Right kidney (tissue), 9 donors: ENCODE data around the gene KYNU.
"Not testable (repeated sequence)": the region's sequence is repeated elsewhere in the genome, so short reads cannot be mapped to it uniquely, and the experiment has no call there.

Experiments used
- DNase-seq: peaks from one replicate; pipeline ENCODE4 v3.0.0-alpha.2; 2016
- long read RNA-seq, 8 donors: transcript quantifications; one replicate each; lab custom pipeline, GENCODE V29; 2026

KYNU gene
- long read RNA-seq, donor 1, full-length matches to known transcripts = 4 of 4 reads
- long read RNA-seq, donor 1, partial matches to known transcripts = 0 of 4 reads
- long read RNA-seq, donor 1, other reads (novel, unspliced or antisense) = 0 of 4 reads
- long read RNA-seq, donor 2, full-length matches to known transcripts = 1 of 1 reads
- long read RNA-seq, donor 2, partial matches to known transcripts = 0 of 1 reads
- long read RNA-seq, donor 2, other reads (novel, unspliced or antisense) = 0 of 1 reads
- long read RNA-seq, donor 3 = 0 reads
- long read RNA-seq, donor 4, full-length matches to known transcripts = 2 of 2 reads
- long read RNA-seq, donor 4, partial matches to known transcripts = 0 of 2 reads
- long read RNA-seq, donor 4, other reads (novel, unspliced or antisense) = 0 of 2 reads
- long read RNA-seq, donor 5, full-length matches to known transcripts = 1 of 1 reads
- long read RNA-seq, donor 5, partial matches to known transcripts = 0 of 1 reads
- long read RNA-seq, donor 5, other reads (novel, unspliced or antisense) = 0 of 1 reads
- long read RNA-seq, donor 6 = 0 reads
- long read RNA-seq, donor 7, full-length matches to known transcripts = 1 of 1 reads
- long read RNA-seq, donor 7, partial matches to known transcripts = 0 of 1 reads
- long read RNA-seq, donor 7, other reads (novel, unspliced or antisense) = 0 of 1 reads
- long read RNA-seq, donor 8, full-length matches to known transcripts = 2 of 2 reads
- long read RNA-seq, donor 8, partial matches to known transcripts = 0 of 2 reads
- long read RNA-seq, donor 8, other reads (novel, unspliced or antisense) = 0 of 2 reads

DNA sequence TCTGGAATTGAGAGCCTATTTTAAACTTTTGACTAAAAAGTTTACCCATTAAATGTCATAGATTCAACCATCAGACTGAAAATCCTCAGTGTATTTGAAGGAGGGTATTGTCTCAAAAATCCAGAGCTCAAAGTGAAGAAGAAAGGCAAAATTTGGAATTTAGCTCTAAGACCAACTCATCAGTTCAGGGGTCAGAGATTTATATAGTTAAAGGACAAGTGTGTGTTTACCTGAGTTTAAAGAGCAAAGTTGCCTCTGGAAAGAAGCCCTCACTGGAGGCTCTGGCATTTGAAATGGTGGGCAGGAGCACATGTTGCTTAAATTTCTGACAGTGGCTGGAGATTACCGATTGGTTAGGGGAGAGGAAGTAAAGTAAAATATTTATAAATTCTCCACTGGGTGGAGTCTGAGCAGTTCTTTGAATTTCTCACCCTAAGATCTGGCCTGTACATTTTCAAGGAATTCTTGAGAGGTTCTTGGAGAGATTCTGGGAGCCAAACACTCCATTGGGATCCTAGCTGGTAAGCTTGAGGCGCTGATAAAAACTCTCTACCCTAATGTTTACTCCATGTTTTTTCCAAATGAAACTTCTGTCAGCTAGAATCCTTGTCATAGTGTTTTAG lies at the start of gene KYNU:
TSS of gene KYNU (plus strand) at position 449 of the 623 bp plus-strand sequence. CDS start 7,704 bp downstream, outside the sequence.
- no peak for DNase-seq

DNA sequence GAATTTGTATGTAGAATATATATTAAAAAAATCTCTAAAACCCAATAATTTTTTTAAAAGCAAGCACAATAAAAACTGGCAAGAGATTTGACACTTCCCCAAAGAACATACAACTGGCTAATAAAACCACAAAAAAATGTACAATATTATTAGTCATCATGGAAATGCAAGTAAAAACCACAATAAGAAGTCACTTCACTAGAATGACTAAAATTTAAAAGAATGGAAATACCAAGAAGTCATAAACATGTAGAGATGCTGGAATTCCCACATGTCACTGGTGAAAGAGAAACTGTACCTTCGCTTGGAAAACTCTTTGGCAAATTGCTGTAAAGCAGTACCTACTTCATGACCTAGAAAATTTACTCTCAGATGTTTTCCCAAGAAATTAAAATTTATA lies 43.4 kb upstream of the KYNU start:
- DNase-seq = no peak

DNA sequence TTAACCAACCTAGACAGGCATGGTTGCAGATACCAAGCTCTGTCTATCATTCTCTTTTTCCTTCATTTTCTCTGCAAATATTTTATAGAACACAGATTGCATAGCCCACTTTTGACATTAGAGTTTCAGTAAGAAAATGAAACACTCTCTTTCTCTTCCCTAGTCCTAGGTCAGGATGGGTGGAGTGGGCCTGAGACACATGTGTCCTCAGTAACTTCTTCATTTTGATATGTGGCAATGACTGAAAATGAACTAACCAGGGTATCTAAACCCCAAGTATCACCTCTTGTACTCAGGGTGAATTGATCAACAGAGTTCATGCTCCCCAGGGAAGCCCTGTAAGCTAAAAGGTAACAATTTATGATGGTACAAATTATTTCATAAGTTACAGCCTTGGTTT lies 37.0 kb upstream of the KYNU start:
- no peak for DNase-seq

DNA sequence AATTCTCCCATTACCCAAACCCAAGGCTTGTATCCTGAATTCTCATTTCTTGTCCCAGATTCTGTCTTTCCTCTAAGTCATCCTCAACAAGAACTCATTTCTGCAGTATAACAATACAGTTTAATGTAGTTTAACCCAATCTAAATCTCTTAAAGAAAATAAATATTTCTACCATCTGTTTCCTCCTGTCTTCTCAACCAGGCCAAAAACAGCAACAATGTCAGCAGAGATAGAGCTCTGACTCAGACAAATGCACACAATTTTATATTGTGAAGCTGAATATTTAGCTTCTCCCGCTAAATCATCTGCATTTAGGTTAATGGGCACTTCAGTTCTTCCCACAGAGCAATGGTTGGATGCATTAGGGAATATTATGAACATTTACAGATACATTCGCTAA lies 35.7 kb upstream of the KYNU start:
- DNase-seq = no peak

DNA sequence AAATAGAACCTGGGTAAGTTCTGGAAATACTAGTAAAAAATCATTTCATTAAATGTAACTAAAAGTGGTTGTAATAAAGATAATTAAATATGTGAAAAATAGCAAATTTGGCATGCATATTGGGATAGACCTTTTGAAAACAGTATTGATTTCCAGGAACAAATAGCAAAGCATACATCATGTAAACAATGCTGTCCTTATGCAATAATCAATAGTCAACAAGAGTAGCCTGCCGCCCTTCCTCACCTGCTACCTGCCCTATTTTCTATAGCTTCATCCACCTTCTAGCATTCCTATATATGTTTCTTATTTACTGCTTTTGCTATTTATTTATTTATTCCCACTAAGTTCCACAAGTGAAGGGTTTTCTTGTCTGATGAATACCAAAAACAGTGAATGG lies 35.1 kb upstream of the KYNU start:
- DNase-seq = no peak

DNA sequence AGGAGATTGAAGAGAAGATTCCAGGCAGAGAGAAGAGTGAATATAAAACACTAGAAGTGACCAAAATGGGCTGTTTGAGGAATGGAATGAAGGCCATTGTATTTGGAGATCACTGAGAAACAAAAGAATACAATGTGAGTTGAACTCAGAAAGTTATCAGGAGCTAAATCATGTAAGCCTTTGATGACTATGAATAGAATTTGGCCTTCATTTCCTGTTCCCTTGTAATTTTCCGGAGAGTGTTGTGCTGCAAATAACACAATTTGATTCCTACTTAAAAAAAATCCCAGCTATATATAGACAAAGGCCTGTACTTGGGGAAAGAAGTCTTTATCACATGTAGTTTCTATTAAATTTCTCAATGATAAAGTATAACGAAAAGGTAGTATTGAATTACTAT lies 33.7 kb upstream of the KYNU start:
- no peak for DNase-seq

DNA sequence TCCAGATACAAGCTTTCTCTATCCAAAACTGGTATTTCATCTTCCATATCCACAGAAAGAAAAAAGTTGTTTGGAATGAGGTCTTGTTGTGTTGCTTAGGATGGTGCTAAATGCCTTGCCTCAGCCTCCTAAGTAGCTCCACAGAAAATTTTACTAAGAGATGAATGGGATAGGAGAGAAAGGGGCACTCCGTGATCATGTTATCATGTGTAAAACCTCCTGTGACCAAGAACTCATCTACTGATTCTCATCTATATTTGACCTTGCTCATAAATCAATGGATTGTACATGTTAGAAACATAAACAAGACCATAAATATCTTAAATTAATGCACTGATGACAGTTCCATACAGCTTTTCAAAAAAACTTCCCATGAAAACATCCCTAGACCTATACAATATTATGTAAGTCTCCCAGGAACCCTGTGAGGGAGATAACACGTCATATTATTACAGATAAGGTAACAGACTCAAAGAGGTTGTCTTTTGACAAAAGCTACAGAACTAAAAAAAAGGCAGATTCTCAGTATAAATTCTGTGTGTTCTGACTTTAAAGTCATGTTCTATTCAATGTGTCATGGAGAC lies 29.3 kb upstream of the KYNU start:
- no peak for DNase-seq

DNA sequence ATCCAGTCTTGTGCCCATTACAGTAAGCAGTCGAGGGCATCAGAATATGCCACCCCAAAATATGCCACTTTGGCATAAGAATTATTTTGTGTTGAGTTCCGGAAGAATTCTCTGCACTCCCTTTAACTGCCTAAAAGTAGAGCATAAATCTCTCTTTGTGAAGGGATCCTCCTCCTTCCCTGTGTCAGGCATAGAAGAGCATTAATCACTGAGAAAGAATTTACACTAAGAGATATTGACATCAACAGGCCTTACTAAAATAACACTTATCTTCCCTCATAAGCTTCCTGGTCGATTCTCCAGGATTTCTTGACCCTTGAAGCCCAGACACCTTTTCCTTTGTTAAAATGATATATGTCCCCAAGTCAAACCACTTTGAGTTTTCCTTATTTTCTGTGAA lies 27.6 kb upstream of the KYNU start:
- DNase-seq = no peak

DNA sequence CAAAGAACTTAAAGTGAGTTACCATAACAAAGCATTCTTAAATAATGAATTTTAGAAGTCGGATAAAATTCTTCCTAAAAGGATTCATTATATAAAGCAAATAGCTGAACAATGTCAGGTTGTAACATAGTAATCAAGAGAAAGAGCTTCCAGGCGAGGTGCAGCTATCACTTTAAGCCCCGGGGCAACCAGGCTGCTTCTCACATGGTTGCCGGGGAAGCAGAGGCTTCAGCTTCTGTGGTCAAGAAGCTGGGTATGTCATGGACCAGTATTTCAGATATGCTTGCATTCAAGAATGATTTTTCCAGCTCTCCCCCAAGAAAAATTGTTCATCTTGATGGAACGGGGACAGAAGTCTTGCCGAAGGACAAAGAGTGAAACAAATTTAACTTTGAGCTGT lies 23.6 kb upstream of the KYNU start:
- DNase-seq = no peak

DNA sequence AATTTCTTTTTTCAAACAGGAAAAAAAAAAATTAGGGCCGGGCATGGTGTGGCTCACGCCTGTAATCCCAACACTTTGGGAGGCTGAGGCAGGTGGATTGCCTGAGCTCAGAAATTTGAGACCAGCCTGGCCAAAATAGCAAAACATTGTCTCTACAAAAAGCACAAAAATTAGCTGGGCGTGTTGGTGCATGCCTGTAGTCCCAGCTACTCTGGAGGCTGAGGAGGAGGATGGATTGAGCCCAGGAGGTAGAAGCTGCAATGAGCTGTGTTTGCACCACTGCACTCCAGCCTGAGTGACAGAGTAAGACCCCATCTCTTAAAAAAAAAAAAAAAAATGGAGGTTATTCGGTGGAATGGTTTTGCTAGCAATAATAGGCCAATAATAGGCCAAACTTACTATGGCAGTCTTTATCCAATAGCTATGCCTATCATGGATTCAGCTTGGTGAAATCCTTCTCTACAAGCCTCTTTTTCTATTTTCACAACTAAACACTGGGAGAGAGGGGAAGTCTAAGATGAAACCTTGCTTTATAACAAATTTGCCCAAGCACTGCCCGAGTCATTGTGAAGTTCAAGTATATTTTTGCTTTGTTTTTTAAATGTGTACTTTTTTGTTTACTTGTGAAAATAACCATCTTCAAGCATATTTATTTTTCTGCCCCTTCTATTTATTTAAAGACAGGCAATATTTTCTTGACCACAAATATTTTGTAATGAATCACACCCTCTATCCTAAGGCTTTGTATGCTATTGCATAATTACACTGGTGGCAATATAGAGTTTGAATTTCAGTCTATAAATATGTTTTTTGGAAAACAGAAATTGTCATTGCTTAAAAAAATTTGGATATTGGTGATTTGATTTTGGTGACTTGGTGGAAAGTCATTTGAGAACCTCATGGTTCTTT lies 20.0 kb upstream of the KYNU start:
- no peak for DNase-seq

DNA sequence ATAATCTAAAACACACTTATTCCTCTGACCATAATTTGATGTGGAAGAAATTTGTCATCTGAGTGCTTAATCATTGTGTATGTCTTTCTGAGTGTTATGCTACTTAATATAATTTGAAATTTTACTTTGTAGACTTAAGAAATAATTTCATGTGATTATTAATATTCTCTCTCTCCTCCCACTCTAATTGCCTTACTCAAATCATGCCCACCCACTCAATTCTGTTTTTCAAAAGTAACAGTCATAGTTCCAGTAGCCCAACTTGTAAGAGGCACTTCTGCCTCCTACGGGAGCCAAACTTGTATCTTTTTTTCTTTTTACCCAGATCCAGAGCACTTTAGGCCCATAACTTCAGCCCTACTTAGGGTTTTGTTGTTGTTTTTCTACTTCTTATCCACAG lies 18.5 kb upstream of the KYNU start:
- no peak for DNase-seq

DNA sequence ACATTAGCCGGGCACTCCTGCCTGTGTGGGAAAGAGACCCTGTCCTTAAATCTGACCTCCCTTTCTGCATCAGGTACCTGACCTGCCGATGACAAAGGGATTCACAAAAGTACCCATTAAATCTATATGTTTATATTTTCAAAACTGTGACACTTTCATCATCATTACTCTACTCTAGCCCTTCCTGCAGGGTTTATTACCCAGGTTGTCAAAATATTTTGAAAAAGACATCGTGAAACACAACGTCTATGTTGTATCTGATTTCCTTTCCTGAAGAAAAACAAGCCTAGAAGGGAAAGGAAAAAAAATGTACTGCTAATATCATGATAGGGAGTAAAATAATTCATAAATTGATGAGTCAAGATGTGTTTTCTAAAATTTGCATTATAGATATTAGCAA lies 15.2 kb upstream of the KYNU start:
- DNase-seq = no peak

DNA sequence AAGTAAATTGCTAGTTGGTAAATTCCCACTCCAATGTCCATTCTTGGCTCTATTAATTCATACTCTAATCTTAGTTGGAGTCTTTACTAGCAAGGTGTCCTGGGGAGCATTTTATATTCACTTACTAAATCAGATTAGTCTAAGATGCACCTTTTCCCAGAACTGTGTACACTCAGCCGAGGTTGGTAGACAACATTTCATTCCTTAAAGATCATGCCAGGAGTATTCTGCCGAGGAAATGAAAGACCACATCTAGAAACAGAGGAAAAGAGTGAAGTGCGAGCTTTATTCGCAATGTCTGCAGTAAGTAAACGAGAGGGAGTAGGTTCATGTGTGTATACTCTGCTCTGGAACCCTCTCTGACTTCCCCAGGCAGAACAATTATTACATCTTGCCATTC lies 14.6 kb upstream of the KYNU start:
- DNase-seq = no peak

DNA sequence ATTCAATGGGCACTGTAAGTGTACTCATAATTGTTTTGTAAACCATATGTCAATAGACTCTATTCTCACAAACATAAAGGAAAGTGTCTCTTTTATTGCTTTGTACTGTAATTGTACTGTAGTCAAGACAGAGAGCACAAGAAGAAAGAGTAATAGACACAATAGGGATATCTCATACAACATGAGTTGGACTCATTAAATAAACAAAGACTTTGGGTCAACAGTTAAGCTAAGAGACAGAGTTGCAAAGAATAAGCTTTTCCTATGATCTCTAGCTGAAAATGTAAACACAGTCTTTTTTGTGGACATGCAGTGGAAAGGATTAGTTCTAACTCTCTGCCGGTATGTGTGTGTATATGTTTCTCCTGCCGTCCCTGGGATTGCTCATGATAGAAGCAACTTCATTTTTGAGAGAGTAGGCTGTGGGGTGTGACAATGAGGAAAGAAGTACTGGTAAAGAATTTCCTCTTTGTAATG lies 13.9 kb upstream of the KYNU start:
- DNase-seq = no peak

DNA sequence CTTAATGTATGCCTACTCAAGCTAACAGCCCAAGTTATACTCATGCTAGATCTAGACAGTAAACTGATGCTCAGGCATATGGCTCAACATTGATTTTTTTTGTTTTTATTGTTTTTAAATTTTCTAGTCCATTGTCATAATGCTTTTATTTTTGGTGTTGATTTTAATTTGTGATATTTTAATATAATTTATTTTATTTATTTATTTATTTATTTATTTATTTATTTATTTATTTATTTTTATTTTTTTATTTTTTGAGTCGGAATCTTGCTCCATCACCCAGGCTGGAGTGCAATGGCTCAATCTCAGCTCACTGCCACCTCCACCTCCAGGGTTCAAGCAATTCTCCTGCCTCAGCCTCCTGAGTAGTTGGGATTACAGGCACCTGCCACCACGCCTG lies 12.9 kb upstream of the KYNU start:
- not testable (repeated sequence) for DNase-seq

DNA sequence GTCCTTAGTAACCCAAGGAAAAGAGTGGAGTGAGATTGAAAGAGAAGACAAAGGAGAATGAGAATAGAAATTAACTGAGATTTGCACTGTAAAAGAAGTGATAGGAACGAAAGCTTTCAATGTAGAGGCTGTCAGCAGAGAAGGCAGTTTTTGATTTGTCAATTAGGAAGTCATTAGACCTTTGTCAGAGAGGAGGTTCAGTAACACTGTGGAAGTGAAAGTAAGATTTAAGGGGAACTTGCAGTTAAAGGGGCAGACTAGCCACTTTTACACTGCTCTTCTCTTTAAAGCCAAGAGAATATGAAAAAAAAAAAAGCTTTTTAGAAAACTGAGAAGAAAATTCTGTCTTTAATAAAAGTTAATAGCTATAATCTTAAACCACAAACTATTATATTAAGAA lies 11.5 kb upstream of the KYNU start:
- no peak for DNase-seq

DNA sequence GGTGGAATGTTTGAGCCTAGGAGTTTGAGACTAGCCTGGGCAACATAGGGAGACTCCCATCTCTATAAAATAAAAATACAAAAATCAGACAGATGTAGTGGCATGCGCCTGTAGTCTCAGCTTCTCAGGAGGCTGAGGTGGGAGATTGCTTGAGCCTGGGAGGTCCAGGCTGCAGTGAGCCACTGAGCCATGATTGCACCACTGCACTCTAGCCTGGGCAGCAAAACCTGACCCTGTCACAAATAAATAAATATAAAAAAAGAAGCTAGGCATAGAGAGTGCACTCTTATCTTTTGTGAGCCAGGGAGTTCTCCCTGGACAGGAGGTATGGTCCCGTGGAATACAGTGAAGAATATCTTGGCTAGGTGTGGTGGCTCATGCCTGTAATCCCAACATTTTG lies 11.0 kb upstream of the KYNU start:
- no peak for DNase-seq

DNA sequence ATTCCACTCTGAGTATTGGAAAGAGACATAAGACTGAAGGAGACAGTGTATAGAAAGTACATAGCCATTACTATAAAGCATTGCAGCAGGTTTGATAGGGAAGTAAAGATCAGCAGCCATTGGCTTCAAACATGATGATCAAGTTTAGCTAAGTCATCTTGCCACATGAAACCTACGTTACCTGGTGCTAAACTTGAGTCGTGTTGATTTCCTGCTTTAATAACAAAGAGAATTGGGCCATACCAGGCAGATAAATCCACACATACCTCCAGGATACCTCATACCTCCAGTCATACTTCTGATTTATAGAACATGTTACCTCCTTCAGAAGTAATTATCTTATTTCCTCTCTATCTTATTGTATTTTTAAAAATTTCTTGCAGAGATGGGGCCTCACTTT lies 10.3 kb upstream of the KYNU start:
- no peak for DNase-seq

DNA sequence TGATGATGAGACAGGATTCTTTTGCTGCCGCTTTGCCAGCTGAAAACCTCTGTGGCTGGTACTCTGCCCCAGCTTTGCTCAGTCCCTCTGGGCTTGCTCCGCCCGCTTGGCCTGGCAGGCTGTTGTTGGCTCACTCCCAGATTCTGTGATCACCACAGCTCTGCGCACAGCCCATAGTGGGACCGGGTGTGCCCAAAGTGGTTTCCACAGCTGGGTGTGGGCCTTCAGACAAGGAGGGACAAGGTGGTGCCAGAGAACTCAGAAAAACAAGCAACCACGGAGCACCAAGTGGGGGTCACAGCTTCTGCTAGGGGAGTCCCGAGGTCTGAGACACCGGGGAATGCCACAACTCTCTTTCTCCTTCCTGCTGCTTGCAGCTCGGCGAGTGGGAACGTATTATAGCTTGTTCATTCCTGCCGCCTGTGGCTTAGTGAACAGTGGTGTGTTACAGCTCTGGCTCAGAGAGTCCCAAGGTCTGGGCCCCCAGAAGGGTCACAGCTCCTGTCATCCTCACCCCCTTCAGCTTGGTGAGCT lies 9.2 kb upstream of the KYNU start:
- DNase-seq = no peak

DNA sequence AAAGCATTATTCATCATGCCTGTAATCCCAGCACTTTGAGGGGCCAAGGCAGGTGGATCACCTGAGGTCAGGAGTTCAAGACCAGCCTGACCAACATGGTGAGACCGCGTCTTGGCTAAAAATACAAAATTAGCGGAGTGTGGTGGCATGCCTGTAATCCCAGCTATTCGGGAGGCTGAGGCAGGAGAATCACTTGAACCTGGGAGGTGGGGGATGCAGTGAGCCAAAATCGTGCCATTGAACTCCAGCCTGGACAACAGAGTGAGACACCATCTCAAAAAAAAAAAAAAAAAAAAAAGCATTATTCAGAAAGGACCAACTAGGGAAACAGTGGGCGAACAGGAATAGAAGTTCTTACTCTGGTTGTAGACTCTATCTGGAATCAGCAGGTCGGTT lies 8.4 kb upstream of the KYNU start:
- not testable (repeated sequence) for DNase-seq

DNA sequence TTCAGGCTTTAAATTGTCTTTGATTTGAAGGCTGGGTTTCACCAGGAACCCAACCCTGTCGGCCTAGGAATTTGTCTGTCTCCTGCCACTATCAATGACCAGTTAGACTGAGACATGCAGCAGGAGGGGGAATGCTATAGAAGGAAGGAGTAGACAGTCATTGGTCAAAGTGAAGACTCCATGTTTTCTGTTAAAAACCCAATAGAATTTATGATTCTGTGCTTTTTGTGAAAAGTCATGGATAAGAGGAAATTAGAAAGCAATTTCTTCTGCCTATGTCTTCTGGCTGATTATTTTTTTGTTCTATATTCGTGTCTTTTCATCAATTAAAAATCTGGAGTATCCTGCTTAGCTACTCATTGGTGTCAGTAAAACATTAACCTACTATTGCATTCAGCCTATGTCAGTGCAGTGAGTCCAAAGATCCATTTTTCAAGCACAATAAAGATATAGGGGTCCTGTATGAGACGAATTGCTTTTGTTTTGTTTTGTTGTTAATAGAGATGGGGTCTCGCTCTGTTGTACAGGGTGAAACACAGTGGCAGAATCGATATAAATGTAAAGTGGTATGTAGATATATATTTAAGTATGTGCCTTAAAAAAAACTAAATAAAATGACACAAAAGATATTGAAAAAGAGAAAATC lies 7.9 kb upstream of the KYNU start:
- no peak for DNase-seq
